HepG2 (cell line): ENCODE measurements around the gene GRAP. TPM values are rescaled to one million over a fixed set of nuclear protein-coding genes. Genes with fewer than 3 reads are reported as not detected.

Source experiments
- ATAC-seq: fragments of 200-7000 bp; cut with Tn5 transposase; 3 replicates; pipeline ENCODE4 v1.9.1; 2020; ENCODE audit warnings: mild to moderate bottlenecking, moderate library complexity
- BruUV-seq: library from RNA; stranded (reverse); fragments of 400-500 nt; replicated peaks from 2 replicates; lab custom pipeline; 2021; lab: Mats Ljungman, UMichigan
- CTCF ChIA-PET: fragments of 300-600 bp; formaldehyde crosslinking; extraction: SDS; loops from one replicate; lab custom pipeline; 2021; ENCODE audit warnings: low total read pairs, inconsistent platforms, low intra/inter-chr PET ratio; lab: Yijun Ruan, JAX
- POLR2A ChIA-PET: fragments of 350-600 bp; sonication (Branson Sonifier 250); formaldehyde crosslinking; loops from one replicate; lab custom pipeline; 2020; ENCODE audit warnings: antibody characterized with exemption, inconsistent platforms; lab: Yijun Ruan, JAX
- DNase-seq: peaks from one replicate; pipeline ENCODE4 v3.0.0-alpha.2; 2015; ENCODE audit warnings: low spot score
- FAIRE-seq: peaks from 3 replicates; lab custom pipeline; 2011; peaks lifted over from hg19 to GRCh38; lab: Jason Lieb, UNC
- H2AFZ ChIP-seq: one replicate; pipeline ENCODE4 v1.6.1; 2011; ENCODE audit warnings: low read length, inconsistent platforms
- H3K27ac ChIP-seq: fragments of 300-600 bp; 3 replicates; pipeline ENCODE4 v1.8.0; 2011; ENCODE audit warnings: mixed run types, mild to moderate bottlenecking, mixed read lengths, low read length, inconsistent platforms; ENCODE audit not compliant: insufficient read depth; ENCODE audit errors: extremely low read length
- H3K27me3 ChIP-seq, 2 experiments: fragments of 200-600 bp in 1 of 2; 2 replicates in 1 of 2; 3 replicates in 1 of 2; pipeline versions ENCODE4 v1.6.0 to v1.8.0; 2011; ENCODE audit warnings: low read length in 2 of 2, mild to moderate bottlenecking in 2 of 2, moderate library complexity in 2 of 2, inconsistent platforms in 1 of 2; ENCODE audit not compliant: insufficient read depth in 2 of 2, control insufficient read depth in 1 of 2
- H3K36me3 ChIP-seq, 2 experiments: fragments of 200-600 bp in 1 of 2; replicated peaks in 1 of 2; 2 replicates in 1 of 2; 3 replicates in 1 of 2; pipeline versions ENCODE4 v1.5.1 to v1.8.0; 2011; ENCODE audit warnings: low read length in 2 of 2, inconsistent platforms in 1 of 2; ENCODE audit not compliant: insufficient read depth in 2 of 2, control insufficient read depth in 1 of 2
- H3K4me1 ChIP-seq: 2 replicates; pipeline ENCODE4 v1.5.1; 2012; ENCODE audit warnings: low read length, inconsistent platforms; ENCODE audit not compliant: insufficient read depth
- H3K4me2 ChIP-seq: 2 replicates; pipeline ENCODE4 v1.6.0; 2011; ENCODE audit warnings: low read depth, low read length, inconsistent platforms
- H3K4me3 ChIP-seq, 3 experiments: fragments of 200-600 bp in 1 of 3; sonication (generic), shearing (Covaris generic) in 1 of 3; replicated peaks in 1 of 3; 2 replicates each; pipeline ENCODE4 v1.5.1; 2011 to 2016; ENCODE audit warnings: low read length in 3 of 3, inconsistent platforms in 2 of 3, low read depth in 2 of 3, mild to moderate bottlenecking in 2 of 3, control low read depth in 1 of 3, mixed read lengths in 1 of 3; ENCODE audit not compliant: insufficient read depth in 1 of 3
- H3K79me2 ChIP-seq: one replicate; pipeline ENCODE4 v1.6.1; 2011; ENCODE audit warnings: low read length, inconsistent platforms; ENCODE audit not compliant: insufficient read depth
- H3K9ac ChIP-seq: 2 replicates; pipeline ENCODE4 v1.6.0; 2011; ENCODE audit warnings: mild to moderate bottlenecking, low read depth, low read length, inconsistent platforms; ENCODE audit not compliant: insufficient read depth
- H3K9me3 ChIP-seq: 2 replicates; pipeline ENCODE4 v1.5.1; 2012; ENCODE audit warnings: mild to moderate bottlenecking, low read length
- H4K20me1 ChIP-seq: 2 replicates; pipeline ENCODE4 v1.6.0; 2011; ENCODE audit warnings: inconsistent platforms, mild to moderate bottlenecking, low read length, moderate library complexity; ENCODE audit not compliant: insufficient read depth
- PCBP2 ChIP-seq: fragments of 200-400 bp; formaldehyde crosslinking; optimal IDR thresholded peaks from 2 replicates; pipeline ENCODE3; 2018; ENCODE audit warnings: low read length, low read depth; ENCODE audit not compliant: poor library complexity, severe bottlenecking
- SIN3B ChIP-seq: fragments of 150-350 bp; IDR thresholded peaks from 2 replicates; pipeline ENCODE4 v1.6.1; 2014; ENCODE audit warnings: low read length
- ZFY ChIP-seq: sonication (generic); formaldehyde crosslinking; IDR thresholded peaks from 2 replicates; pipeline ENCODE4 v1.4.0; 2020; ENCODE audit warnings: missing genetic modification reagents
- ZNF460 ChIP-seq: sonication (generic); formaldehyde crosslinking; IDR thresholded peaks from 2 replicates; pipeline ENCODE4 v1.5.1; 2020; ENCODE audit warnings: missing genetic modification reagents, mild to moderate bottlenecking, borderline replicate concordance
- ZNF768 ChIP-seq: sonication (generic); formaldehyde crosslinking; IDR thresholded peaks from 2 replicates; pipeline ENCODE4 v1.4.0; 2020; ENCODE audit warnings: missing genetic modification reagents
- WGBS: methylation state at CpG from one replicate; pipeline ENCODE4 v1.1.6; 2017; ENCODE audit warnings: low lambda C conversion rate; 5-methylcytosine and 5-hydroxymethylcytosine counted together
- in situ Hi-C: cut with HindIII; loops from 2 replicates; pipeline ENCODE4 v1.10.0; 2017; ENCODE audit warnings: low pct_unique_long_range_greater_than_20kb; ENCODE audit not compliant: extremely low pct_ligation_motif_present
- intact Hi-C: fragments of 100-400 bp; cut with micrococcal nuclease; formaldehyde crosslinking; loops from one replicate; pipeline ENCODE4 v1.10.0; 2022; ENCODE audit not compliant: unreplicated experiment
- polyA plus RNA-seq, 8 experiments: library from polyadenylated mRNA; depleted of rRNA in 3 of 8; stranded (reverse) in 7 of 8; unstranded in 1 of 8; fragments of >200 nt; fragmentation: Illumina TruSeq in 4 of 8; extraction: Trizol in 4 of 8; gene quantifications; 2 replicates each; pipeline versions ENCODE4 v1.2.1 to v1.2.3, GENCODE V29; 2011 to 2016; ENCODE audit warnings: low read depth in 4 of 8, missing spikeins in 1 of 8, mixed read lengths in 1 of 8; ENCODE audit not compliant: insufficient read depth in 1 of 8
- total RNA-seq, 5 experiments: library from RNA; depleted of rRNA; stranded (reverse); fragments of >200 nt; fragmentation: Illumina TruSeq; extraction: Trizol; gene quantifications; 2 replicates each; pipeline ENCODE4 v1.2.3, GENCODE V29; 2016; ENCODE audit warnings: low read depth in 1 of 5
- TF ChIP-seq, protein P1 (sequence below): sonication (generic); formaldehyde crosslinking; IDR thresholded peaks from 2 replicates; pipeline ENCODE4 v1.4.0; 2020; ENCODE audit warnings: mild to moderate bottlenecking, missing genetic modification reagents

Gene GRAP
- total and polyA plus RNA-seq, 2 of the 13 experiments (the other 11 are each of a cell fraction or from before 2014, with no cell fraction given), result 0.77 to 1.7 TPM

DNA sequence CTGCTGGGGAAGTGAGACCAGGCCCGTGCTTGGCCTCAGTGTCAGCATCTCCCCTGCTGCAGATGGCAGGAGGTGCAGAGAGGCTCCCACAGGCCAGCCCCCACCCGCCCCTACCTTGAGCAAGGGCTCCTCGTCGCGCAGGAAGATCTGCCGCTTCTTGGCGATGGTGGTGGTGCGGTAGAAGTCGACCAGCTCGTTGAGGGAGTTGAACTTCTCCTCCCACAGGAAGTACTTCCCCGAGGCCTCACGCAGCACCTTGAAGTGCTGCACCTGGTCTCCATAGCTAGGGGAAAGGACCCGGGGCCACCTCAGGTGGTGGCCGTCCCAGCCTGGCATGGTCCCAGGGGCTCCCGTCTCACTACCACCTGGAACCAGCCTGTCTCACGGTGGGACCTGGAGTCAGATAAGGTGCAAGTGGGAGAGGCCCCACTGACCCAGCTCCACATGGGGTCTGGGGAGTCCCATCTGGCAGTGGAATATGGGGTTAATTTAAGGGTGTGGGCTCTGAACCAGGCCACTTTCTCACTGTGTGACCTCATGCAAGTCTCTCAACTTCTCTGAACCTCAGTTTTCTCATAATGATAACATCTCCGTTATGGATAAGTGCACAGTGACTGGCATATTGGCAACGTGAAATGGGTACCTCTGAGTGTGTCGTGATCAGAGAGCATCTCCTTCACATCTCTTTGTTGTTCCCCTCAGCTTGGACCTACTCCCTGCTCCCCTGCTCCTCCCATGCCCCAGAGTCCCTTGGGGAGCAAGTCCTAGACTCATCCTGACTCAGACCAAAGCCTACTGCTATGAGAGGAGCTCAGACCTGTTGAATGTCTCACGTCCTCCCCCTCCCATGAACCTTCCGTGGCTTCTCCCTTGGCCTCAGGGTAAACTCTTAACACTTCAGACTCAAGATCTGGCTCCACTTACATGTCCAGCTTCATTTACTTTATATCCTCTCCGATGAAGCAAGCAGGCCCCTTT lies 22.4 kb downstream of the GRAP start:
- H3K9me3 ChIP-seq, result no peaks in the 10 kb centered on the region
- ChIA-PET CTCF (no interaction called here), POLR2A (no interaction called here)
- intact Hi-C loops, result no loop called here
- H4K20me1 ChIP-seq, result no peaks in the 10 kb centered on the region
- in situ Hi-C loops, result no loop called here
- TF ChIP-seq ZFY (CRISPR knock-in tag), result no peak
- TF ChIP-seq, protein P1, sequence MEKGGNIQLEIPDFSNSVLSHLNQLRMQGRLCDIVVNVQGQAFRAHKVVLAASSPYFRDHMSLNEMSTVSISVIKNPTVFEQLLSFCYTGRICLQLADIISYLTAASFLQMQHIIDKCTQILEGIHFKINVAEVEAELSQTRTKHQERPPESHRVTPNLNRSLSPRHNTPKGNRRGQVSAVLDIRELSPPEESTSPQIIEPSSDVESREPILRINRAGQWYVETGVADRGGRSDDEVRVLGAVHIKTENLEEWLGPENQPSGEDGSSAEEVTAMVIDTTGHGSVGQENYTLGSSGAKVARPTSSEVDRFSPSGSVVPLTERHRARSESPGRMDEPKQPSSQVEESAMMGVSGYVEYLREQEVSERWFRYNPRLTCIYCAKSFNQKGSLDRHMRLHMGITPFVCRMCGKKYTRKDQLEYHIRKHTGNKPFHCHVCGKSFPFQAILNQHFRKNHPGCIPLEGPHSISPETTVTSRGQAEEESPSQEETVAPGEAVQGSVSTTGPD (CRISPR knock-in tag), result no peak
- no peak for TF ChIP-seq SIN3B
- no peak for TF ChIP-seq ZNF460 (CRISPR knock-in tag)
- peak; percentile 26; the same call in 1 of the 2 replicates for TF ChIP-seq ZNF768 (CRISPR knock-in tag)
- no peak for TF ChIP-seq PCBP2
- FAIRE-seq (no peak), ATAC-seq (no peak), DNase-seq (no peak)
- 88% methylated on average over 14 of the region's 22 CpGs for WGBS
- no peak overlapping the region for H2AFZ ChIP-seq
- BruUV-seq, result no TSS peak
- no peak overlapping the region for H3K4me2 ChIP-seq
- no peaks in the 10 kb centered on the region for H3K79me2 ChIP-seq
- no peaks in the 10 kb centered on the region for H3K27me3 ChIP-seq
- H3K4me3 ChIP-seq, result no peak overlapping the region
- H3K9ac ChIP-seq, result no peak overlapping the region
- no peak overlapping the region for H3K27ac ChIP-seq
- H3K36me3 ChIP-seq, result no peaks in the 10 kb centered on the region
- peaks cover 21% of the 10 kb centered on the region for H3K4me1 ChIP-seq
